H1 (cell line): ENCODE results near the gene PIK3C2G. TPM values are rescaled to one million over a fixed set of nuclear protein-coding genes. Genes with fewer than 3 reads are reported as not detected.

Source experiments
- CTCF ChIA-PET: fragments of 300-600 bp; sonication (Branson Sonifier 250); formaldehyde crosslinking; loops from one replicate; lab custom pipeline; 2021; ENCODE audit not compliant: partially characterized antibody; lab: Charles Lee
- POLR2A ChIA-PET: fragments of 300-600 bp; sonication (Branson Sonifier 250); formaldehyde crosslinking; loops from one replicate; lab custom pipeline; 2021; ENCODE audit warnings: inconsistent platforms; ENCODE audit not compliant: partially characterized antibody; lab: Charles Lee
- DNase-seq, 2 experiments: peaks; one replicate each; pipeline versions ENCODE4 v3.0.0 to v3.0.0-alpha.2; 2010 to 2022; ENCODE audit warnings: low spot score in 2 of 2, low read depth in 1 of 2, mixed read lengths in 1 of 2
- FAIRE-seq: peaks from 2 replicates; lab custom pipeline; 2011; peaks lifted over from hg19 to GRCh38; lab: Jason Lieb, UNC
- H2AFZ ChIP-seq: 2 replicates; pipeline ENCODE4 v1.8.1; 2012; ENCODE audit warnings: low read length, inconsistent platforms
- H2AK5ac ChIP-seq: 2 replicates; pipeline ENCODE4 v1.6.1; 2013; ENCODE audit warnings: low read depth, low read length
- H2BK120ac ChIP-seq: replicated peaks from 2 replicates; pipeline ENCODE3; 2013; ENCODE audit warnings: low read depth, low read length, inconsistent platforms
- H2BK12ac ChIP-seq: 2 replicates; pipeline ENCODE4 v1.6.1; 2013; ENCODE audit warnings: low read depth, low read length
- H2BK15ac ChIP-seq: 2 replicates; pipeline ENCODE4 v1.6.1; 2013; ENCODE audit warnings: low read length
- H2BK20ac ChIP-seq: 2 replicates; pipeline ENCODE4 v1.6.1; 2013; ENCODE audit warnings: low read length
- H2BK5ac ChIP-seq: 2 replicates; pipeline ENCODE4 v1.6.1; 2013; ENCODE audit warnings: low read depth, low read length
- H3K14ac ChIP-seq: 2 replicates; pipeline ENCODE4 v1.6.1; 2013; ENCODE audit warnings: inconsistent platforms; ENCODE audit not compliant: insufficient read length
- H3K18ac ChIP-seq: 2 replicates; pipeline ENCODE4 v1.6.1; 2013; ENCODE audit warnings: low read length; ENCODE audit errors: extremely low read depth
- H3K23ac ChIP-seq: 2 replicates; pipeline ENCODE4 v1.6.1; 2013; ENCODE audit warnings: inconsistent platforms; ENCODE audit not compliant: insufficient read length
- H3K23me2 ChIP-seq: 2 replicates; pipeline ENCODE4 v1.6.1; 2013; ENCODE audit warnings: low read depth, low read length
- H3K27ac ChIP-seq: 2 replicates; pipeline ENCODE4 v1.6.1; 2011; ENCODE audit warnings: low read depth, low read length, inconsistent platforms
- H3K27me3 ChIP-seq, 4 experiments: replicated peaks in 1 of 4; 1 replicate in 1 of 4; 2 replicates in 3 of 4; pipeline versions ENCODE4 v1.6.1 to v1.8.1; 2011 to 2013; ENCODE audit warnings: low read length in 3 of 4, mild to moderate bottlenecking in 3 of 4, inconsistent platforms in 2 of 4, mixed read lengths in 2 of 4, moderate library complexity in 1 of 4; ENCODE audit not compliant: control insufficient read depth in 3 of 4, insufficient read depth in 3 of 4; ENCODE audit errors: extremely low read depth in 1 of 4
- H3K36me3 ChIP-seq, 4 experiments: 2 replicates each; pipeline versions ENCODE4 v1.6.1 to v1.8.1; 2011 to 2013; ENCODE audit warnings: mild to moderate bottlenecking in 4 of 4, low read length in 3 of 4, moderate library complexity in 2 of 4, control low read depth in 1 of 4, inconsistent platforms in 1 of 4; ENCODE audit not compliant: insufficient read depth in 4 of 4, control insufficient read depth in 2 of 4
- H3K4ac ChIP-seq: replicated peaks from 2 replicates; pipeline ENCODE3; 2013; ENCODE audit warnings: low read length, low read depth, mixed read lengths, inconsistent platforms; ENCODE audit not compliant: insufficient read length
- H3K4me1 ChIP-seq, 4 experiments: replicated peaks in 1 of 4; 1 replicate in 1 of 4; 2 replicates in 3 of 4; pipeline versions ENCODE4 v1.6.1 to v1.8.1; 2011 to 2013; ENCODE audit warnings: low read length in 3 of 4, inconsistent platforms in 2 of 4, mixed read lengths in 1 of 4; ENCODE audit not compliant: insufficient read depth in 4 of 4, control insufficient read depth in 3 of 4
- H3K4me2 ChIP-seq, 2 experiments: 2 replicates each; pipeline versions ENCODE4 v1.6.1 to v1.8.1; 2011 to 2013; ENCODE audit warnings: low read depth in 2 of 2, low read length in 2 of 2, control low read depth in 1 of 2, inconsistent platforms in 1 of 2, mild to moderate bottlenecking in 1 of 2; ENCODE audit not compliant: insufficient read depth in 1 of 2
- H3K4me3 ChIP-seq, 4 experiments: fragments of 200-600, 300-600 bp in 1 of 4; sonication (generic), shearing (Covaris generic), sonication (Bioruptor Twin) in 1 of 4; 2 replicates each; pipeline versions ENCODE4 v1.5.1 to v1.8.1; 2011 to 2016; ENCODE audit warnings: low read length in 4 of 4, low read depth in 3 of 4, control low read depth in 2 of 4, inconsistent platforms in 2 of 4, mild to moderate bottlenecking in 2 of 4, mixed read lengths in 1 of 4, moderate library complexity in 1 of 4; ENCODE audit not compliant: insufficient read depth in 2 of 4; ENCODE audit errors: extremely low read depth in 1 of 4
- H3K56ac ChIP-seq: replicated peaks from 2 replicates; pipeline ENCODE3; 2013; ENCODE audit warnings: low read depth, mild to moderate bottlenecking, mixed read lengths, low read length, inconsistent platforms; ENCODE audit not compliant: insufficient read length
- H3K79me1 ChIP-seq: 2 replicates; pipeline ENCODE4 v1.6.1; 2013; ENCODE audit warnings: low read depth, low read length, control low read depth
- H3K79me2 ChIP-seq, 2 experiments: 2 replicates each; pipeline versions ENCODE4 v1.6.1 to v1.8.1; 2012 to 2013; ENCODE audit warnings: low read length in 2 of 2, mild to moderate bottlenecking in 2 of 2, inconsistent platforms in 1 of 2; ENCODE audit not compliant: insufficient read depth in 2 of 2, control insufficient read depth in 1 of 2
- H3K9ac ChIP-seq, 4 experiments: replicated peaks in 1 of 4; 1 replicate in 1 of 4; 2 replicates in 3 of 4; pipeline versions ENCODE4 v1.6.1 to v1.8.1; 2011 to 2013; ENCODE audit warnings: low read depth in 3 of 4, low read length in 3 of 4, control low read depth in 2 of 4, mild to moderate bottlenecking in 2 of 4, moderate library complexity in 2 of 4, inconsistent platforms in 1 of 4; ENCODE audit errors: extremely low read depth in 1 of 4
- H3K9me3 ChIP-seq, 2 experiments: 2 replicates each; pipeline versions ENCODE4 v1.6.1 to v1.8.1; 2012 to 2013; ENCODE audit warnings: mild to moderate bottlenecking in 2 of 2, moderate library complexity in 2 of 2, control low read depth in 1 of 2, inconsistent platforms in 1 of 2, low read depth in 1 of 2, low read length in 1 of 2, mixed read lengths in 1 of 2; ENCODE audit not compliant: insufficient read depth in 2 of 2
- H4K20me1 ChIP-seq, 2 experiments: replicated peaks in 1 of 2; 2 replicates each; pipeline versions ENCODE3 to v1.8.1; 2011 to 2013; ENCODE audit warnings: inconsistent platforms in 2 of 2, low read length in 2 of 2, mild to moderate bottlenecking in 1 of 2; ENCODE audit not compliant: insufficient read depth in 2 of 2, control insufficient read depth in 1 of 2
- H4K5ac ChIP-seq: 2 replicates; pipeline ENCODE4 v1.6.1; 2013; ENCODE audit warnings: low read length, low read depth, mixed read lengths, inconsistent platforms; ENCODE audit not compliant: insufficient read length
- H4K8ac ChIP-seq: 2 replicates; pipeline ENCODE4 v1.8.0; 2013; ENCODE audit warnings: mild to moderate bottlenecking, moderate library complexity, low read length, inconsistent platforms; ENCODE audit not compliant: insufficient read depth; ENCODE audit errors: extremely low read depth
- H4K91ac ChIP-seq: replicated peaks from 2 replicates; pipeline ENCODE3; 2013; ENCODE audit warnings: low read length, mixed read lengths, inconsistent platforms; ENCODE audit not compliant: insufficient read length
- RAD21 ChIP-seq, 2 experiments: IDR thresholded peaks in 1 of 2; conservative IDR thresholded peaks in 1 of 2; 2 replicates each; pipeline ENCODE4 v1.6.1; 2011; ENCODE audit warnings: low read depth in 2 of 2, low read length in 2 of 2, improper control_type of control experiment in 1 of 2, inconsistent platforms in 1 of 2, mild to moderate bottlenecking in 1 of 2, moderate library complexity in 1 of 2
- WGBS, 2 experiments: shearing (Covaris generic) in 1 of 2; methylation state at CpG; one replicate each; pipeline versions ENCODE4 v1.1.6 to v1.1.7; 2013 to 2015; ENCODE audit warnings: low lambda C conversion rate in 2 of 2, mixed read lengths in 2 of 2, inconsistent platforms in 1 of 2, low coverage in 1 of 2, missing lambda C conversion rate in 1 of 2; ENCODE audit not compliant: insufficient replicate concordance in 2 of 2, insufficient coverage in 1 of 2, insufficient read length in 1 of 2; ENCODE audit errors: extremely low coverage in 1 of 2, missing lambda C conversion rate in 1 of 2; 5-methylcytosine and 5-hydroxymethylcytosine counted together
- polyA plus RNA-seq, 7 experiments: library from polyadenylated mRNA; depleted of rRNA in 3 of 7; stranded (reverse) in 5 of 7; unstranded in 2 of 7; fragments of >200 nt in 5 of 7; fragments of 200-250 nt in 2 of 7; gene quantifications; 1 replicate in 5 of 7; 2 replicates in 1 of 7; 4 replicates in 1 of 7; pipeline versions ENCODE4 v1.2.1 to v1.2.3, GENCODE V29; 2011 to 2013; ENCODE audit warnings: missing spikeins in 2 of 7, mixed read lengths in 2 of 7
- total RNA-seq: library from RNA; stranded (reverse); fragmentation: NEBNext Ultra II Directional; extraction: Animal tissue kit (Norgen Biotek cat#: 25700); gene quantifications from 2 replicates; pipeline ENCODE4 v1.2.1, GENCODE V29; 2021

Gene PIK3C2G
- total and polyA plus RNA-seq, 2 of the 8 experiments (the other 6 are each of a cell fraction or from before 2014, with no cell fraction given): not detected

DNA sequence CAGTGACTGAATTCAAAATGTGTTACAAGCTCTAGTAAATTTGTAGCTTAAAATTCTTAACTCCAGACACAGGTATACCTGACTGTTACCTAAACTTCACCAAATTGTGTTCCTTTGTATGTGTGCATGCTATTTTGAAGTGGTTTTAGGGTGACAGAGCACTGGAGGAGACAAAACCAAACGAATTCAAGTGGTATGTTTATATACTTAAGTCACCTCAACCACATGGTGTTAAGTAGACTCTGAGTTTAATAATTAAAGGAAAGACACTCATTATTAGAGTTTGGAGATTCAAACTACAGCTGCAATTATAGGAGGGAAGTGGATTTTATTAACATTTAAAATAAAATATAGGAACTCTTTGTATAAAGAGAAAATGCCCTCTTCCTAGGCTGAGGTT, 392.1 kb downstream of the PIK3C2G start:
- no peaks in the 10 kb centered on the region for H3K9me3 ChIP-seq
- H4K8ac ChIP-seq: no peak overlapping the region
- no peaks in the 10 kb centered on the region for H3K23me2 ChIP-seq
- H3K9ac ChIP-seq: no peak overlapping the region
- ChIA-PET POLR2A (no interaction called here), CTCF (no interaction called here)
- no peak overlapping the region for H3K18ac ChIP-seq
- H3K4me1 ChIP-seq: no peaks in the 10 kb centered on the region
- H3K14ac ChIP-seq: no peak overlapping the region
- H4K91ac ChIP-seq: no peak overlapping the region
- no peaks in the 10 kb centered on the region for H3K79me2 ChIP-seq
- H2BK15ac ChIP-seq: no peak overlapping the region
- H3K56ac ChIP-seq: no peak overlapping the region
- H2BK5ac ChIP-seq: no peak overlapping the region
- H4K20me1 ChIP-seq: no peaks in the 10 kb centered on the region
- H2BK12ac ChIP-seq: no peak overlapping the region
- DNase-seq (no peak), FAIRE-seq (no peak)
- H3K23ac ChIP-seq: no peak overlapping the region
- H2BK120ac ChIP-seq: no peak overlapping the region
- no peaks in the 10 kb centered on the region for H3K79me1 ChIP-seq
- no peak overlapping the region for H3K4ac ChIP-seq
- no peaks in the 10 kb centered on the region for H3K36me3 ChIP-seq
- no peak overlapping the region for H3K4me3 ChIP-seq
- no peaks in the 10 kb centered on the region for H3K27me3 ChIP-seq
- no peak overlapping the region for H3K4me2 ChIP-seq
- no peak overlapping the region for H2BK20ac ChIP-seq
- no peak overlapping the region for H2AFZ ChIP-seq
- 70% methylated on average over 1 of the region's 1 CpG; no CpG with 5 or more reads in 1 of the 2 experiments for WGBS, 2 experiments
- no peak overlapping the region for H2AK5ac ChIP-seq
- H4K5ac ChIP-seq: no peak overlapping the region
- H3K27ac ChIP-seq: no peak overlapping the region
- TF ChIP-seq RAD21 (IDR thresholded peaks at IDR 0.05 in 1 of 2, conservative IDR thresholded peaks at IDR 0.05 in 1 of 2; ENCODE audit: low read depth in 2 of 2, low read length in 2 of 2): no peak
